Measurements from ENCODE around the gene CHCHD1. TPM values are rescaled to one million over a fixed set of nuclear protein-coding genes. Genes with fewer than 3 reads are reported as not detected.

Gene CHCHD1
- total RNA-seq, 1 donor from 2014 or later = 25.3 TPM

DNA sequence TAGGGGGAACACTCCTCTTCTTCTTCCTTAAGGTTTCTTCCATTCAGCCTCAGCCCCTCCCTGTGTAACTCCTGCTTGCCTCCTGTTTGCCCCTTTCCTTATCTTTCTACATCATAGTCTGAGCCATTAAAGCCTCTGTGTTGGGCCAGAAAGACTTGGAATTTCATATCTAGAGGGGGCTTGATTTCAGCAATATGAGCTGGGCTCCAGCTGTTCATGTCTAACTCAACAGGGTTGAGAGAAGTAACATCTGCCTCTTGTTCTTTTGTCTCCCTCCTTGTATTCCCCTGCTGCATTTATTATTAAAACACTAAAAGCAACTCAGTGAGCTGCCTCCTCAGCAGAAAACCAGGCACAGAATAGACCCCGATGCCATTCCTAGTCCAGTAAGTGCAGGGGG lies 20.1 kb upstream of the CHCHD1 start:
- peaks cover 50% of the 10 kb centered on the region for H3K36me3 Mint-ChIP-seq (ENCODE audit: low read depth, unreplicated experiment)
- no peak for TF ChIP-seq EZH2 (IDR thresholded peaks at IDR 0.05; ENCODE audit: insufficient read depth, low read length)
- TF ChIP-seq, protein P1, sequence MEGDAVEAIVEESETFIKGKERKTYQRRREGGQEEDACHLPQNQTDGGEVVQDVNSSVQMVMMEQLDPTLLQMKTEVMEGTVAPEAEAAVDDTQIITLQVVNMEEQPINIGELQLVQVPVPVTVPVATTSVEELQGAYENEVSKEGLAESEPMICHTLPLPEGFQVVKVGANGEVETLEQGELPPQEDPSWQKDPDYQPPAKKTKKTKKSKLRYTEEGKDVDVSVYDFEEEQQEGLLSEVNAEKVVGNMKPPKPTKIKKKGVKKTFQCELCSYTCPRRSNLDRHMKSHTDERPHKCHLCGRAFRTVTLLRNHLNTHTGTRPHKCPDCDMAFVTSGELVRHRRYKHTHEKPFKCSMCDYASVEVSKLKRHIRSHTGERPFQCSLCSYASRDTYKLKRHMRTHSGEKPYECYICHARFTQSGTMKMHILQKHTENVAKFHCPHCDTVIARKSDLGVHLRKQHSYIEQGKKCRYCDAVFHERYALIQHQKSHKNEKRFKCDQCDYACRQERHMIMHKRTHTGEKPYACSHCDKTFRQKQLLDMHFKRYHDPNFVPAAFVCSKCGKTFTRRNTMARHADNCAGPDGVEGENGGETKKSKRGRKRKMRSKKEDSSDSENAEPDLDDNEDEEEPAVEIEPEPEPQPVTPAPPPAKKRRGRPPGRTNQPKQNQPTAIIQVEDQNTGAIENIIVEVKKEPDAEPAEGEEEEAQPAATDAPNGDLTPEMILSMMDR (IDR thresholded peaks at IDR 0.05; ENCODE audit: insufficient read depth, low read depth, low read length) = no peak
- FAIRE-seq (no peak), DNase-seq (ENCODE audit: low read depth) (no peak)
- peaks cover 54% of the 10 kb centered on the region for H3K79me2 ChIP-seq (ENCODE audit: insufficient read depth, low read length)
- no peak overlapping the region for H3K9ac ChIP-seq (ENCODE audit: low read length)
- H3K27me3 Mint-ChIP-seq (ENCODE audit: low read depth, unreplicated experiment) = no peaks in the 10 kb centered on the region
- no peak overlapping the region for H3K4me3 Mint-ChIP-seq (ENCODE audit: unreplicated experiment)
- H3K9me3 ChIP-seq (ENCODE audit: insufficient read depth, low read depth, low read length) = no peaks in the 10 kb centered on the region
- H3K4me1 Mint-ChIP-seq (ENCODE audit: low read depth, unreplicated experiment) = peaks cover 36% of the 10 kb centered on the region
- no peaks in the 10 kb centered on the region for H3K9me3 Mint-ChIP-seq (ENCODE audit: unreplicated experiment)
- no peaks in the 10 kb centered on the region for H3K27me3 ChIP-seq (ENCODE audit: insufficient read depth, low read length)
- no peak overlapping the region for H2AFZ ChIP-seq (ENCODE audit: low read depth, low read length)
- no peak overlapping the region for H3K4me3 ChIP-seq (ENCODE audit: insufficient read depth, low read depth, low read length)
- H3K4me1 ChIP-seq (ENCODE audit: insufficient read depth, low read length) = peaks cover 15% of the 10 kb centered on the region
- H3K36me3 ChIP-seq (ENCODE audit: insufficient read depth, low read length) = peaks cover 67% of the 10 kb centered on the region
- H3K27ac ChIP-seq (ENCODE audit: low read depth, low read length) = no peak overlapping the region
- no peak overlapping the region for H3K4me2 ChIP-seq (ENCODE audit: low read length)
- H3K27ac Mint-ChIP-seq (ENCODE audit: unreplicated experiment) = no peak overlapping the region
- peaks cover 90% of the 10 kb centered on the region for H4K20me1 ChIP-seq (ENCODE audit: insufficient read depth, low read length)

DNA sequence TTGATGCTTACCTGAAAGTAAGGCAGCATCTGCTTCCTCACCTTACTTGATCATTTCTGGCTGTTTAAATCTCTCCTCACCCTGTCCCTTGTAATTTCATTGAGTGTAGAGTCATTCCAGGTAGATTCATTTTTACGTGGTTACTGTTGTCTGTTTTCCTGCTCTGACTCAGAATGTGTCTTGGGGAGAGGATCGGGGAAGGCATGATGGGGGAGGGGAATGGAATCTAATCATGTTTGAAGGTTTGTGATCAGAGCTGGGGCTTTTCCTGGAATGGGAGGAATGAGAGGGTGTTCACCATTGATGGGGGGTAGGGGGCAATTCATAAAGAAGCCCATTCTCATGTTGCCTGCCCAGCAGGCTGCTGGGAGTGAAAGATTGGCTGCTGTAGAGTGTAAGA lies 18.9 kb upstream of the CHCHD1 start:
- H2AFZ ChIP-seq (ENCODE audit: low read depth, low read length) = no peak overlapping the region
- no peak overlapping the region for H3K4me3 ChIP-seq (ENCODE audit: insufficient read depth, low read depth, low read length)
- no peak for TF ChIP-seq EZH2 (IDR thresholded peaks at IDR 0.05; ENCODE audit: insufficient read depth, low read length)
- TF ChIP-seq, protein P1 (IDR thresholded peaks at IDR 0.05; ENCODE audit: insufficient read depth, low read depth, low read length) = no peak
- Mint-ChIP-seq H3K4me1 (ENCODE audit: low read depth, unreplicated experiment) (peaks cover 38% of the 10 kb centered on the region), H3K9me3 (ENCODE audit: unreplicated experiment) (no peaks in the 10 kb centered on the region), H3K4me3 (ENCODE audit: unreplicated experiment) (peak overlapping the region; percentile 64), H3K27ac (ENCODE audit: unreplicated experiment) (peak overlapping the region; percentile 29), H3K36me3 (ENCODE audit: low read depth, unreplicated experiment) (peaks cover 50% of the 10 kb centered on the region), H3K27me3 (ENCODE audit: low read depth, unreplicated experiment) (no peaks in the 10 kb centered on the region)
- FAIRE-seq (no peak), DNase-seq (ENCODE audit: low read depth) (peak; percentile 33)
- H3K79me2 ChIP-seq (ENCODE audit: insufficient read depth, low read length) = peaks cover 47% of the 10 kb centered on the region
- peak overlapping the region; percentile 17 for H3K9ac ChIP-seq (ENCODE audit: low read length)
- H3K36me3 ChIP-seq (ENCODE audit: insufficient read depth, low read length) = peaks cover 75% of the 10 kb centered on the region
- H3K4me2 ChIP-seq (ENCODE audit: low read length) = peak overlapping the region; percentile 26
- H3K4me1 ChIP-seq (ENCODE audit: insufficient read depth, low read length) = peaks cover 15% of the 10 kb centered on the region
- peaks cover 85% of the 10 kb centered on the region for H4K20me1 ChIP-seq (ENCODE audit: insufficient read depth, low read length)
- no peaks in the 10 kb centered on the region for H3K9me3 ChIP-seq (ENCODE audit: insufficient read depth, low read depth, low read length)
- no peaks in the 10 kb centered on the region for H3K27me3 ChIP-seq (ENCODE audit: insufficient read depth, low read length)
- peak overlapping the region; percentile 32 for H3K27ac ChIP-seq (ENCODE audit: low read depth, low read length)

DNA sequence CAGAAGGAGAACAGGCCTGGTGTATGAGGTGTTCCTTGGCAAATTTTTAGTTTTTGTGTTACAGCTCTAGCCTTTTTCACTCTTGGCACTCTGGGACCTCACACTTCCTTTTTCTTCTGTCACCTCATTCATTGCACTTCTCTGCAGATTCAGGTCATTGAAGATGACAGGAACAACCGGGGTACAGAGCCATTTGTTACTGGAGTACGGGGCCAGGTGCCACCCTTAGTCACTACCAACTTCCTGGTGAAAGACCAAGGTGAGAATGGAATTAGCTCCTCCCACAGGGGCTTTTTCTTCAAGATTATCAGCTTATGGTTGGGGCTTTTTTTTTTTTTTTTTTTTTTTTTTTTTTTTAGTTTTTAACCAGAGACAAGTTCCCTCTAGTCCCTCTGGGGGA lies 18.5 kb upstream of the CHCHD1 start:
- Histone ChIP-seq H3K9me3 (ENCODE audit: insufficient read depth, low read depth, low read length) (no peaks in the 10 kb centered on the region), H3K4me3 (ENCODE audit: insufficient read depth, low read depth, low read length) (no peak overlapping the region), H3K36me3 (ENCODE audit: insufficient read depth, low read length) (peaks cover 76% of the 10 kb centered on the region), H3K79me2 (ENCODE audit: insufficient read depth, low read length) (peaks cover 43% of the 10 kb centered on the region), H3K9ac (ENCODE audit: low read length) (peak overlapping the region; percentile 17), H2AFZ (ENCODE audit: low read depth, low read length) (no peak overlapping the region), H3K27me3 (ENCODE audit: insufficient read depth, low read length) (no peaks in the 10 kb centered on the region), H3K27ac (ENCODE audit: low read depth, low read length) (peak overlapping the region; percentile 32), H4K20me1 (ENCODE audit: insufficient read depth, low read length) (peaks cover 81% of the 10 kb centered on the region), H3K4me2 (ENCODE audit: low read length) (peak overlapping the region; percentile 26), H3K4me1 (ENCODE audit: insufficient read depth, low read length) (peaks cover 15% of the 10 kb centered on the region)
- FAIRE-seq (no peak), DNase-seq (ENCODE audit: low read depth) (no peak)
- Mint-ChIP-seq H3K27ac (ENCODE audit: unreplicated experiment) (peak overlapping the region; percentile 29), H3K4me1 (ENCODE audit: low read depth, unreplicated experiment) (peaks cover 38% of the 10 kb centered on the region), H3K9me3 (ENCODE audit: unreplicated experiment) (no peaks in the 10 kb centered on the region), H3K4me3 (ENCODE audit: unreplicated experiment) (peak overlapping the region; percentile 64), H3K36me3 (ENCODE audit: low read depth, unreplicated experiment) (peaks cover 50% of the 10 kb centered on the region), H3K27me3 (ENCODE audit: low read depth, unreplicated experiment) (no peaks in the 10 kb centered on the region)
- TF ChIP-seq, protein P1 (IDR thresholded peaks at IDR 0.05; ENCODE audit: insufficient read depth, low read depth, low read length) = no peak
- TF ChIP-seq EZH2 (IDR thresholded peaks at IDR 0.05; ENCODE audit: insufficient read depth, low read length) = no peak
